PC-9 (cell line): ENCODE results near the gene LDAH. TPM values are rescaled to one million over a fixed set of nuclear protein-coding genes. Genes with fewer than 3 reads are reported as not detected.

Source experiments
- BruUV-seq: library from RNA; stranded (reverse); fragments of 400-500 nt; replicated peaks from 2 replicates; lab custom pipeline; 2021; lab: Mats Ljungman, UMichigan
- CTCF ChIA-PET: fragments of 300-600 bp; sonication (Branson Sonifier 250); formaldehyde crosslinking; loops from one replicate; lab custom pipeline; 2022; ENCODE audit warnings: antibody characterized with exemption; lab: Charles Lee
- POLR2A ChIA-PET: fragments of 300-600 bp; sonication (Branson Sonifier 250); formaldehyde crosslinking; loops from one replicate; lab custom pipeline; 2022; ENCODE audit warnings: antibody characterized with exemption; ENCODE audit not compliant: unreplicated experiment; lab: Charles Lee
- DNase-seq, 2 experiments: peaks; one replicate each; pipeline versions ENCODE4 v3.0.0 to v3.0.0-alpha.2; 2015 to 2022; ENCODE audit warnings: mixed read lengths in 1 of 2
- H2AFZ ChIP-seq: fragments of 200-600 bp; sonication (generic); 2 replicates; pipeline ENCODE4 v1.8.1; 2017; ENCODE audit warnings: antibody characterized with exemption
- H3F3A ChIP-seq: fragments of 200-600 bp; sonication (generic); 2 replicates; pipeline ENCODE4 v1.8.1; 2017; ENCODE audit warnings: antibody characterized with exemption, mild to moderate bottlenecking, low read depth; ENCODE audit not compliant: insufficient read depth
- H3K27ac ChIP-seq: fragments of 200-600 bp; sonication (generic); 2 replicates; pipeline ENCODE4 v1.6.1; 2016; ENCODE audit warnings: mixed run types
- H3K27me3 ChIP-seq: fragments of 200-600 bp; sonication (generic); 2 replicates; pipeline ENCODE4 v1.6.1; 2016; ENCODE audit warnings: low read depth, mixed run types; ENCODE audit not compliant: insufficient read depth
- H3K36me3 ChIP-seq: fragments of 200-600 bp; sonication (generic); 2 replicates; pipeline ENCODE4 v1.6.1; 2016; ENCODE audit warnings: low read depth, mixed run types
- H3K4me1 ChIP-seq: fragments of 200-600 bp; sonication (generic); replicated peaks from 2 replicates; pipeline ENCODE4 v1.6.1; 2016; ENCODE audit warnings: mixed run types; ENCODE audit not compliant: insufficient read depth
- H3K4me2 ChIP-seq: fragments of 200-600 bp; sonication (generic); 2 replicates; pipeline ENCODE4 v1.6.1; 2017; ENCODE audit warnings: mixed run types
- H3K4me3 ChIP-seq: fragments of 200-600 bp; sonication (generic); 2 replicates; pipeline ENCODE4 v1.6.1; 2016; ENCODE audit warnings: mixed run types
- H3K79me2 ChIP-seq: fragments of 200-600 bp; sonication (generic); 2 replicates; pipeline ENCODE4 v1.6.1; 2017; ENCODE audit warnings: low read depth, mixed run types
- H3K9me2 ChIP-seq: fragments of 200-600 bp; sonication (generic); 2 replicates; pipeline ENCODE4 v1.8.1; 2017; ENCODE audit warnings: mild to moderate bottlenecking; ENCODE audit not compliant: insufficient read depth
- H3K9me3 ChIP-seq: fragments of 200-600 bp; sonication (generic); 2 replicates; pipeline ENCODE4 v1.8.1; 2016; ENCODE audit warnings: low read depth; ENCODE audit not compliant: insufficient read depth
- H4K20me1 ChIP-seq: fragments of 200-600 bp; sonication (generic); 2 replicates; pipeline ENCODE4 v1.8.1; 2017; ENCODE audit not compliant: insufficient read depth
- CTCF ChIP-seq: fragments of 200-600 bp; sonication (generic); conservative IDR thresholded peaks from 2 replicates; pipeline ENCODE4 v1.6.1; 2017; ENCODE audit warnings: mixed run types, antibody characterized with exemption, mild to moderate bottlenecking, moderate library complexity
- EZH2 ChIP-seq: fragments of 200-600 bp; sonication (generic); IDR thresholded peaks from 2 replicates; pipeline ENCODE4 v1.8.0; 2017; ENCODE audit warnings: antibody characterized with exemption, low read depth
- intact Hi-C: fragments of 100-400 bp; cut with micrococcal nuclease; formaldehyde crosslinking; loops from one replicate; pipeline ENCODE4 v1.10.0; 2022; ENCODE audit not compliant: unreplicated experiment
- total RNA-seq: library from RNA; stranded (reverse); gene quantifications from 2 replicates; pipeline ENCODE4 v1.2.3, GENCODE V29; 2021

The LDAH gene
- total RNA-seq, 1 experiment from 2014 or later = 18.3 TPM

DNA sequence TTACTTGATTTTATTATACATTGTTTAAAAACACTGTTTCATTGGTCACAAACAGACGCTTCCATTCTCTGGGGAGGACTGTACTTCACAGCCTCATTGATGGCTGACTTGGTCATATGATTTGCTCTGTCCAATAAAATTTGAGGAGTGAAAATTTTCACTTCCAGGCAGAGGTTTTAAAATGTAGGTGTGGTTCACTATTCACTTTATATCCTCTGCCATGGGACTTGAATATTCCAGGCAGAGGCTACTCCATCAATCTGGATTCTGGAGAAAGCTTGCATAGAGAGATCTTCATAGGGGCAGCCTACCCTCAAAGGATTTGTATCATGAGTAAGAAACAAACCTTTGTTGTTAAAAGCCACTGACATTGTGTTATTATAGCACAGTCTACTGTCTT is 56.7 kb downstream of the LDAH start:
- DNase-seq = no peak
- peaks cover 7% of the 10 kb centered on the region; the same call in 1 of the 2 replicates for H4K20me1 ChIP-seq
- no peaks in the 10 kb centered on the region for H3K9me3 ChIP-seq
- H3K79me2 ChIP-seq = no peaks in the 10 kb centered on the region
- no peak overlapping the region for H2AFZ ChIP-seq
- intact Hi-C loops = no loop called here
- H3F3A ChIP-seq = no peaks in the 10 kb centered on the region
- no peaks in the 10 kb centered on the region for H3K27me3 ChIP-seq
- TF ChIP-seq CTCF (no peak), EZH2 (no peak)
- H3K4me1 ChIP-seq = no peaks in the 10 kb centered on the region
- BruUV-seq = no TSS peak
- H3K4me2 ChIP-seq = no peak overlapping the region
- no peaks in the 10 kb centered on the region for H3K36me3 ChIP-seq
- no peak overlapping the region for H3K4me3 ChIP-seq
- no peak overlapping the region for H3K27ac ChIP-seq
- ChIA-PET POLR2A (no interaction called here), CTCF (no interaction called here)
- H3K9me2 ChIP-seq = no peaks in the 10 kb centered on the region

DNA sequence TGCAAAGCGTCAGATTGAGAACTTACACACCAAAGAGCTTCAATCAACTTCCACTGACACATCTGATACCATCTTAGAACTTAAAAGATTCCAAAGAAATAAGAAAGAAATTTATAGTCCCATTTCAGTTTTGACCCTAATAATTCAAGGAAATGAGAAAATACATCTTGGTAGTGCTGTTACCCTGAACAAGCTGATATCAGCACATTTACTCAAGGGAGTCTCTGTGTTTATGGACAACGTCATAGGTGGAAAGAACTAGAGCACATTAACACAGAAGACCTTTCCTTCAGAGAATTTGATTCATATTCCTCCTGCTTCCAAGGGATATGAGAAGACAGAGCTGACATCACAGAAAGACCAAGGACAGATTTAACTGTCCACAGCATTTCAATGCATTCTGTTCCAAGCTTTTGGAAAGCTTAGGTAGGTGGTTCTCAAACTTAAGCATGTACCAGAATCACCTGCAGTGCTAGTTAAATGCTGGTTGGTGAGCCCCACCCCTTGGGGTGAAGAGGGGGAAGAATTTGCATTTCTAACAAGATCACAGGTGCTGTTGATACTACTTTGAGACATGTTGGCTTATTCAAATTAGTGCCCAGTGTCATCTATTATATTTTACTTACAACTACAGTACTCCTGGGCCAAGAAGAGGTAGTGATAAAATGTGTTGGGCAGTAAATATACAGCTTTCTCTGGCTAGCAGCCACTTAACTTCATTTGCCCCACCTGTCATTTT is 59.8 kb downstream of the LDAH start:
- BruUV-seq = no TSS peak
- no peaks in the 10 kb centered on the region for H3K9me3 ChIP-seq
- H3K27me3 ChIP-seq = no peaks in the 10 kb centered on the region
- H3F3A ChIP-seq = no peaks in the 10 kb centered on the region
- H3K36me3 ChIP-seq = no peaks in the 10 kb centered on the region
- H3K4me3 ChIP-seq = no peak overlapping the region
- H3K27ac ChIP-seq = no peak overlapping the region
- POLR2A ChIA-PET = no interaction called here
- no peaks in the 10 kb centered on the region for H3K79me2 ChIP-seq
- peaks cover 5% of the 10 kb centered on the region; the same call in 1 of the 2 replicates for H4K20me1 ChIP-seq
- no peaks in the 10 kb centered on the region for H3K4me1 ChIP-seq
- no peak overlapping the region for H2AFZ ChIP-seq
- no peaks in the 10 kb centered on the region for H3K9me2 ChIP-seq
- DNase-seq = no peak
- H3K4me2 ChIP-seq = no peak overlapping the region
- intact Hi-C loops = no loop called here
- no peak for TF ChIP-seq EZH2
- no peak for TF ChIP-seq CTCF
- CTCF ChIA-PET = no interaction called here

GRCh38 chr2:20759487-20759886 is 63.4 kb downstream of the LDAH start:
- no peak for DNase-seq
- Histone ChIP-seq H3K27ac (no peak overlapping the region), H3K79me2 (no peaks in the 10 kb centered on the region), H2AFZ (no peak overlapping the region), H3K9me2 (no peaks in the 10 kb centered on the region), H3K9me3 (no peaks in the 10 kb centered on the region), H3F3A (no peaks in the 10 kb centered on the region), H3K4me1 (no peaks in the 10 kb centered on the region), H3K27me3 (no peaks in the 10 kb centered on the region), H3K4me3 (no peak overlapping the region), H3K4me2 (no peak overlapping the region), H3K36me3 (no peaks in the 10 kb centered on the region), H4K20me1 (peaks cover 5% of the 10 kb centered on the region; the same call in 1 of the 2 replicates)
- intact Hi-C loops = no loop called here
- ChIA-PET POLR2A (no interaction called here), CTCF (interaction anchor here (0.5 kb wide), 1 partner anchor 81 kb away, joined by 6 read pairs; no protein-coding TSS in a partner anchor)
- no TSS peak for BruUV-seq
- no peak for TF ChIP-seq CTCF
- no peak for TF ChIP-seq EZH2
